Activated CD4-positive, alpha-beta memory T cell treated with anti-CD3 and anti-CD28 coated beads, Interleukin-2, amount 10 ng/mL, durations not matched to agents 7 days and 5 days (primary cell): ENCODE data around the gene SAFB. TPM values are rescaled to one million over a fixed set of nuclear protein-coding genes. Genes with fewer than 3 reads are reported as not detected.
"Not testable (repeated sequence)": the region's sequence is repeated elsewhere in the genome, so short reads cannot be mapped to it uniquely, and the experiment has no call there.

Experiments used
- CTCF ChIA-PET: fragments of 350-600 bp; sonication (Branson Sonifier 250); formaldehyde crosslinking; loops from one replicate; lab custom pipeline; 2021; ENCODE audit warnings: antibody characterized with exemption, inconsistent platforms; lab: Charles Lee
- POLR2A ChIA-PET: fragments of 350-600 bp; sonication (Branson Sonifier 250); formaldehyde crosslinking; loops from one replicate; lab custom pipeline; 2021; ENCODE audit warnings: antibody characterized with exemption; lab: Charles Lee
- DNase-seq: peaks from one replicate; pipeline ENCODE4 v3.0.0-alpha.2; 2020
- H3K27ac Mint-ChIP-seq: one replicate; pipeline ENCODE4 v1.8.0; 2021; ENCODE audit warnings: mild to moderate bottlenecking, mixed read lengths
- H3K27me3 Mint-ChIP-seq: one replicate; pipeline ENCODE4 v1.8.0; 2021; ENCODE audit warnings: mixed read lengths
- H3K36me3 Mint-ChIP-seq: one replicate; pipeline ENCODE4 v1.8.0; 2021; ENCODE audit warnings: low read depth, mixed read lengths
- H3K4me1 Mint-ChIP-seq: one replicate; pipeline ENCODE4 v1.8.0; 2021; ENCODE audit warnings: mixed read lengths
- H3K4me3 Mint-ChIP-seq: one replicate; pipeline ENCODE4 v1.8.0; 2021; ENCODE audit warnings: mild to moderate bottlenecking, mixed read lengths
- H3K9me3 Mint-ChIP-seq: one replicate; pipeline ENCODE4 v1.8.0; 2021; ENCODE audit warnings: mixed read lengths
- total RNA-seq, 2 experiments: library from RNA; stranded (reverse); gene quantifications; one replicate each; pipeline ENCODE4 v1.2.3, GENCODE V29; 2021

SAFB gene
- total RNA-seq, 2 experiments from 2014 or later = 124 to 126 TPM

DNA sequence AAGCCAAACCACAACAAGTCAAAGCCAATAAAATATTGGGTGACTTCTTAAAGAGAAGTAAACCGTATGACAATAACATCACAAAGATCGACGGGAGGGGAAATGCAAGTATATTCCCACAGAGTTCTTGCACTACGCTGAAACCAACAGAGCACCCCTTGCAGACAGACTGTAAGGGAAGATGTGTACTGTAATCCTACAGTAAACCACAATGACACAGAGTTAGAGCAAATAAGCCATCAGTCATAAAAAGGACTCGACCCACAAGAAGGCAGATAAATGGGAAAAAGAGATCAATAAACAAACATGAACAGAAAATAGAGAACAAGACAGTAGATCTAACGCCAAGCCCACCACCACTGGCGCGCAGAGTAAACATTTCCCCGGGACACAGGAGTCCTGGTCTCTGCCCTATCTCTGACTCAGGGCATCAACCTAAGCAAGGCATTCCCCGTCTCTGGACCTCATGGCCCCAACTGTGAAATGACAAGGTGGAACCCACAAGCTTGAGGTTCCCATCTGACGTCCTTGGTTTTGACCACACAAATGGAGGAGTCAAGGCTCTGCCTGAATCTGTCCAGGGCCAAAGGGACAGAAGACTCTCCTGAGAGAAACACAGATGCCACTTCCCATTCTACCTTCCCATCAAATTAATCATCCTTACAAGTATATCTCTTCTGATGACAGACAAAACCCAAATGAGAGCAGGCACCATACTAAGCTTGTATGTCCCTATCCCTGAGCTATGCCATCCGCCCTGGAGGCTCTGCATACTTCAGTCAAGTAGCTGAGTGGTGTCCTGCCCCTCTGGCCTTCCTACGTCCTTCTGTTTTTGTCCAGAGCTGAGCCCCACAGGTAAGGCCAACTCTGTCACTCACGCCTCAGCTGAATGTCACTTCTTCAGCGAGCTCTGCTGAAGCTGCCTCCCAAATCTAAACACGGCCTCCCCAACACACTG, 15.3 kb upstream of the SAFB start:
- no peak overlapping the region for H3K27ac Mint-ChIP-seq
- POLR2A ChIA-PET = interaction anchor here (1.1 kb wide), 1 partner anchor 15 kb away, joined by 4 read pairs; the partner anchor contains the start of genes SAFB and SAFB2

DNA sequence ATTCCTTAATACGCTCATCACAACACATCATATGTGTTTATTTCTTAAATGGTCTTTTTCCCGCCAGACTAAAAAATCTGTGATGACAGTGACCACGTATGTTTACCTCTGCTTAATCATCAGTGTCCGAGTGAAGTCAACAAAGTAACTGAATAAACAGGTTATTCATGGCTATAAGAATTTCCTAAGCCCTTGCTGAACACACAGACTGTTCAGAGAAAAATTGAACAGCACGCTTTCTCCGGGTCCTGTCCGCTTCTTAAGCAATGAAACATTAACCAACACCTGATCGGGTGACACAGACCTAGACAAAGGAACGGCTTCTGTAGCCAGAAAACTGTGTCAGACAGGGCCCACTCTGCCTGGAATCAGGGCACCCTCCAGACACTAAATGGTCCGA, 14.6 kb upstream of the SAFB start:
- POLR2A ChIA-PET = interaction anchor here (1.1 kb wide), 1 partner anchor 15 kb away, joined by 4 read pairs; the partner anchor contains the start of genes SAFB and SAFB2
- no peak for DNase-seq
- H3K4me1 Mint-ChIP-seq = peaks cover 3% of the 10 kb centered on the region
- CTCF ChIA-PET = no interaction called here
- no peak overlapping the region for H3K4me3 Mint-ChIP-seq
- no peak overlapping the region for H3K27ac Mint-ChIP-seq
- no peaks in the 10 kb centered on the region for H3K27me3 Mint-ChIP-seq
- peaks cover 87% of the 10 kb centered on the region for H3K36me3 Mint-ChIP-seq
- H3K9me3 Mint-ChIP-seq = no peaks in the 10 kb centered on the region

More for the DNA sequence above, 15.3 kb upstream of the SAFB start:
- CTCF ChIA-PET = no interaction called here
- Mint-ChIP-seq H3K4me1 (peaks cover 3% of the 10 kb centered on the region), H3K27me3 (no peaks in the 10 kb centered on the region), H3K36me3 (peaks cover 83% of the 10 kb centered on the region), H3K4me3 (no peak overlapping the region), H3K9me3 (no peaks in the 10 kb centered on the region)
- no peak for DNase-seq

DNA sequence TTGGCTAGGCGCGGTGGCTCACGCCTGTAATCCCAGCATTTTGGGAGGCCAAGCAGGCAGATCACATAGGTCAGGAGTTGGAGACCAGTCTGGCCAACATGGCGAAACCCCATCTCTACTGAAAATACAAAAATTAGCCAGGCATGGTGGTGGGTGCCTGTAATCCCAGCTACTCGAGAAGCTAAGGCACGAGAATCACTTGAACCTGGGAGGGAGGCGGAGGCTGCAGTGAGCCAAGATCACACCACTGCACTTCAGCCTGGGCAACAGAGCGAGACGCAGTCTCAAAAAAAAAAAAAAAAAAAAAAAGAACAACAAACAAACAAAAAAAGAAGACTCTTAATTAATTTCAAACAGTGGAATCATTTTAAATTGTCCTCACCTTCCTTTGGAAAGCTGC, 14.1 kb upstream of the SAFB start:
- CTCF ChIA-PET, H3K4me1 Mint-ChIP-seq, H3K27ac Mint-ChIP-seq, H3K4me3 Mint-ChIP-seq, DNase-seq, H3K27me3 Mint-ChIP-seq, H3K9me3 Mint-ChIP-seq: not testable (repeated sequence)
- peaks cover 87% of the 10 kb centered on the region for H3K36me3 Mint-ChIP-seq
- POLR2A ChIA-PET = interaction anchor here (1.2 kb wide), 1 partner anchor 12 kb away, joined by 4 read pairs; no protein-coding TSS in a partner anchor

DNA sequence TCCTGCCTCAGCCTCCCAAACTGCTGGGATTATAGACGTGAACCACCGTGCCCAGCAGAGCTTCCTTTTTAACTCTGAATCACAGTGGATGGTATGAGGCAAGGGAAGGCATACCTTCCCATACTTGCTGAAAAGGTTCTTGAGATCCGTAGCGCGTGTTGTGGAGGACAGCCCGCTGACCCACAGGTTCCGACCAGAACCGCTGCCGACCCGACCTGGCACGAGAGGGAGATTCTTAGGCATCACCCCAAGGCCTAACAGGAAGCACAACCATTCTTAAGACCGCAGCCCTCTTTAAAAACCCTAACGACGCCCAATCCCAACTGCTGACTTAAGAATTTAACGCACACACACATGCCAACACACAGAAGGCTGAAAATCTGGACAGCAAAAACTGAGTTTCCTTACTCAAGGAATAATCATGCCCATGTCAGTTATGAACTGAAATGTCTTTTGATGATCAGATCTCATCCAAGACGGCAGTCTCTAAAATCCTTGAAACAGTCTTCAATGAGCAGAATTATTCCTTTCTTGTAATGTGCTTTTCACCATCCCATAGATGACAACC, 12.9 kb upstream of the SAFB start:
- POLR2A ChIA-PET = interaction anchor here (1.2 kb wide), 2 partner anchors 11 to 13 kb away, joined by 3 to 4 read pairs; partner anchors contain the start of genes SAFB and SAFB2
- Mint-ChIP-seq H3K4me1 (peaks cover 3% of the 10 kb centered on the region), H3K4me3 (no peak overlapping the region), H3K27me3 (no peaks in the 10 kb centered on the region), H3K36me3 (peaks cover 87% of the 10 kb centered on the region), H3K9me3 (no peaks in the 10 kb centered on the region), H3K27ac (no peak overlapping the region)
- CTCF ChIA-PET = no interaction called here
- DNase-seq = no peak

DNA sequence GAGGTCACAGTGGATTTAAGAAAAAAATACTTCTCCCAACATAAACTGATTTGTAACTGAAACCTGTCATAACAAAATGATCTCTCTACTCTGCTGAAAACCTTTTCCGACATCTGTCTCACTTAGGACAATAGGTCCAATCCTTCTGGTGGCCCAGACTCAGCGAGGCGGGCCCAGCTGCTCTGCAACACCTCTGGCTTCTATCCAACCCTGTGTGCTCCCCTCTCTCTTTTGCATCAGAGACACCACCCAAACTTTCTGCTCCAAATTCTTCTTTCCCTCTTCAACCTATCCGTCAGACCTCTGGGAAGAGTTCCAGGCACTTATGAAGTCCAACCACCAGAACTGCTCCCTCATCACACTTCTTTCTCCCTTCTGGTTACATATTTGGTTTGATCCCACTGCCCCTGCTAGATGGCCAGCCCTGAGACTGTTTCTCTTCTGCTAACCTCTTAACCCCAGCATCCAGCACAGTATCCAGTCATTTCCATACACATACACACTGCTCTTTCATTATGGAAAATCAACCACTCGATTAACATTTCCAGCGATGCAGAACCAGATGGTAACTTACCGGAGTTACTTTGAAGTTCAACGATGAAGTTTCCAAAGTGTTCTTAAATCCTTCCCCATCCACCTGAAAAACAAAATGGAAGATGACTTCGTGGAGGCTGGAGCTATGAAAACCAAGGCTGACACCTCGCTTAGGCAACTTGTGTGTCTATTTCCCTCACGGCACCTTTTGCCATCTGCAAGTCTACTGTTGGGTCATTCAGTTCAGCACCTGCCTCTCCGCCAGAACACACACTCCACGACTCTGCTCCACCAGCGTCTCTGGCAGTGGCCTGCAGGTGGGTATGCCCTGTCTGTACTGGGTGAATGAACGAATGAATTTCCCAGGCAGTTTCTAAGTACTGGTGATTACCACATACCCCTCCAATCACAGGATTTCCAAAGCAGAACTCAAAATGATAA, 9.7 kb upstream of the SAFB start:
- Mint-ChIP-seq H3K27ac (no peak overlapping the region), H3K27me3 (no peaks in the 10 kb centered on the region), H3K4me1 (peaks cover 5% of the 10 kb centered on the region), H3K36me3 (peaks cover 87% of the 10 kb centered on the region), H3K9me3 (no peaks in the 10 kb centered on the region), H3K4me3 (no peak overlapping the region)
- POLR2A ChIA-PET = interaction anchor here (0.6 to 1.1 kb wide), 2 partner anchors 9 to 40 kb away, joined by 3 read pairs; partner anchors contain the start of gene SAFB2
- DNase-seq = no peak
- CTCF ChIA-PET = no interaction called here

DNA sequence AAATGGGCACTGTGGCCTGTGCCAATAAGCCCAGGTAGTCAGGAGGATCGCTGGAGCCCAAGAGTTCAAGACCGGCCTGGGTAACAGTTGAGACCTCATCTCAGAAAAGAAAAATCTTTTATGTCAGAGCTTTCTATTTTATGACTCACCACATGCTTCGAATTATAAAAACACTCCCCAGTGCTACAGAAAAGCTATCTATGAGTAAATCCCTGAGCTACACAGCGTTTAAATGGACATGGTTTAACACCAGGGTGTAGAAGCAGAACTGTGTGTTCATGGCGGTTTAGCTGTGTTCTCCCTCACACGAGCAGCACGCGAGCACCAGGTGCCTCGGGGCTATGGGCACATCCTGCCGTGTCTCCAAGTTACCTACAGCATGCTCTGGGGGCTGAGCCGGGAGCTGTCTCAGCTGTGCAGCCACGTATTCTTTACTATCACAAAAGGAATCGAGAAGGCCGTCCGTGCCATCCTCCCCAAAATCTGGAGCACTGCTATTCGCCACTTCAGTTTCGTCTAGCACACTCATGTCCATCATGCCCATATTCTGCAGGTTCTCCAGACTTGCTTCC, 7.0 kb upstream of the SAFB start:
- CTCF ChIA-PET = no interaction called here
- Mint-ChIP-seq H3K4me3 (no peak overlapping the region), H3K36me3 (peaks cover 83% of the 10 kb centered on the region), H3K9me3 (no peaks in the 10 kb centered on the region), H3K27me3 (no peaks in the 10 kb centered on the region), H3K4me1 (peaks cover 27% of the 10 kb centered on the region), H3K27ac (no peak overlapping the region)
- POLR2A ChIA-PET = interaction anchor here (0.7 to 0.8 kb wide), 2 partner anchors 15 to 174 kb away, joined by 3 read pairs; no protein-coding TSS in a partner anchor
- no peak for DNase-seq

DNA sequence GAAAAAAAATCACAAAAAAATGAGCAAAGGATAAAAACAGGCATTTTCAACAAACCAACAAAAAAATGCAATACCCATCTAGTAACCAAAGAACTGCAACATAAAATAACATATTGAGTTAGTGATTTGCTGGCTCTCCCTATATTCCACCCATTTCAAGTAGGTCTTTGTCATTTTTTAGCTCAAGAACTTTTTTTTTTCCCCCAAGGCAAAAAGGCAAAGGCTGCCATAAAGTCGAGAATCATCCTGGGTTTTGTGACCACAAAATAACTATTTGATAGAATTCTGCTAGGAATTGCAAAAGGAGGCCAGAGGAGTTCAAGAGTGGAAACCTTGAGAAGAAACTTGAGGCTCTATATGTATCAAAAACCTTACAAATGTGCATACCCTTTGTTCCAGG, 5.8 kb upstream of the SAFB start:
- POLR2A ChIA-PET = no interaction called here
- CTCF ChIA-PET = no interaction called here
- DNase-seq = no peak

DNA sequence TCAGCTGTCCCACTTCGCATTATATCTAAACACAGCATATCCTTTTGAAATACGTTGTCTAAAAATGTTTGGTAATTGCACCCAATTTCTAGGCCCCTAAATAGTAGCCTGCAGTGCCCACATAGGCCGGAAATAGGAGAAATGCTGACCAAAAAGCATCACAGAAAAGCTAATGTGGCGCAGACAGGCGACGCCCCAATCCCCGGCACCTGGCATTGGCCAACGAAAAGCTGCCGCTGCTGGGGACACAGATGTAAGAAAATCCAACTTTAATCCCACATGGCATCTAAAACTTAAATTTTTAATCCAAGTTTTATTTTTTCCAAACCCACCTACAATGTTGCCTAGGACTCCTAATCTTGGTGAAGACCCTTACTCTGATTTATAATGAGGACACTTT, 4.3 kb upstream of the SAFB start:
- no peaks in the 10 kb centered on the region for H3K9me3 Mint-ChIP-seq
- H3K4me3 Mint-ChIP-seq = no peak overlapping the region
- H3K36me3 Mint-ChIP-seq = peaks cover 82% of the 10 kb centered on the region
- H3K27me3 Mint-ChIP-seq = no peaks in the 10 kb centered on the region
- CTCF ChIA-PET = interaction anchor here (0.6 kb wide), 1 partner anchor 102 kb away, joined by 3 read pairs; the partner anchor contains the start of genes CATSPERD and LONP1
- POLR2A ChIA-PET = interaction anchor here (1.3 kb wide), 1 partner anchor 9 kb away, joined by 5 read pairs; no protein-coding TSS in a partner anchor
- H3K4me1 Mint-ChIP-seq = peaks cover 34% of the 10 kb centered on the region
- no peak overlapping the region for H3K27ac Mint-ChIP-seq
- DNase-seq = no peak

More for the DNA sequence above, 5.8 kb upstream of the SAFB start:
- Mint-ChIP-seq H3K27ac (no peak overlapping the region), H3K9me3 (no peaks in the 10 kb centered on the region), H3K27me3 (no peaks in the 10 kb centered on the region), H3K4me1 (peaks cover 34% of the 10 kb centered on the region), H3K4me3 (no peak overlapping the region), H3K36me3 (peaks cover 88% of the 10 kb centered on the region)

DNA sequence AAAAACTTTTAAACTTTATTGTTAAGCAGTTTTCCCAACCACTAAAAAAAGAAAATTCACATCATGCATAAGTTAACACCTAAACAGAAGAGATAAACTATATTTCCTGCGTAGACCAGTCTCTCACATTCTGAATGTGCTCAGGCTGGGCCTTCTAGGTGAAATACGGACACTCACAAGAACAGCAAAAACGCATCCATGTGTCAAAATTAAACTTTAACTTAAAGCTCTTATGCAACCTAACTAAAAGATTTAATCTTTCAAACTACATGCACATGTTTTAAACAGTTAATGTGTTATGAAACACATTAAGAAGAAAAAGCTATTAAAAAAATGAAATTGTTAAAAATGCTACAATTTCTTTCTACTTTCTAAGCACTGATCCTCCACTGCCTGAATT, 2.9 kb upstream of the SAFB start:
- H3K36me3 Mint-ChIP-seq = peaks cover 81% of the 10 kb centered on the region
- POLR2A ChIA-PET = no interaction called here
- peaks cover 41% of the 10 kb centered on the region for H3K4me1 Mint-ChIP-seq
- DNase-seq = no peak
- H3K27ac Mint-ChIP-seq = no peak overlapping the region
- peak overlapping the region; percentile 99 for H3K4me3 Mint-ChIP-seq
- no peaks in the 10 kb centered on the region for H3K27me3 Mint-ChIP-seq
- H3K9me3 Mint-ChIP-seq = no peaks in the 10 kb centered on the region
- CTCF ChIA-PET = interaction anchor here (1.5 to 4.6 kb wide), 3 partner anchors 67 to 184 kb away, joined by 4 to 21 read pairs (median 19); partner anchors contain the start of gene RPL36

DNA sequence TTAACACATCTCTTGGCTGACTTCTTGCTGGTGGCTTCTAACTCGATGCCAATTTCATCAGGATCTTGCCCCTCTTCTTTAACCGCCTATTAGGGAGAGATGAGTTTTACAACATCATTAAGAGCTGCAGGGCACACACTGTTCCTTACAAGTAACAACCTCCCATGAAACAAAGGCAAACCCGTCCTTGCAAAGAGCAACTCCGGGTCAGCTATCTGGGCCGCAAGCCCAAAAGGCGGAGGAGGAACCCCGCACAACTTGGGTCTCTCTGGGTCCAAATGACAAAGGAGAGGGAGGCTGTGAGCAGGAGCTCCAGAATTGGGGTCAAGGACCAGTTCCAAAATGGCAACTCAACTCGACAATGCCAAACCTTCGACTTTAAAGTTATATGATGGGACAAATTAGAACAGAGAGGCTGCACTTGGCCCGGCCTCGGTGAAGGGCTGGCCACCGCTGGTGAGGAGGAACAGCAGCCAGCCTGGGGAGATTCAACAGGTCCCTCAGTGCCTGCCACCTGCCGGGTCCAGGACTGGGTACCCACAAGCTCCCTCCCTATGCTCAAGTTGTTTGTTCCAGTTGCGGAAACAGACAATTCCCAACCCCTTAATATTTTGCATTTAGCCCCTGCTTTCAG, 1.5 kb upstream of the SAFB start:
- H3K27me3 Mint-ChIP-seq = no peaks in the 10 kb centered on the region
- DNase-seq = no peak
- no peaks in the 10 kb centered on the region for H3K9me3 Mint-ChIP-seq
- H3K36me3 Mint-ChIP-seq = peaks cover 82% of the 10 kb centered on the region
- H3K4me1 Mint-ChIP-seq = peaks cover 56% of the 10 kb centered on the region
- H3K27ac Mint-ChIP-seq = peak overlapping the region; percentile 96
- peak overlapping the region; percentile 99 for H3K4me3 Mint-ChIP-seq
- ChIA-PET CTCF (interaction anchor here (0.6 to 4.6 kb wide), 4 partner anchors 53 to 208 kb away, joined by 4 to 21 read pairs (median 12); partner anchors contain the start of gene RPL36), POLR2A (interaction anchor here (0.6 to 5.0 kb wide), 14 partner anchors 9 to 830 kb away, joined by 3 to 32 read pairs (median 5); partner anchors contain the start of genes CATSPERD, FEM1A, KDM4B and LONP1)

DNA sequence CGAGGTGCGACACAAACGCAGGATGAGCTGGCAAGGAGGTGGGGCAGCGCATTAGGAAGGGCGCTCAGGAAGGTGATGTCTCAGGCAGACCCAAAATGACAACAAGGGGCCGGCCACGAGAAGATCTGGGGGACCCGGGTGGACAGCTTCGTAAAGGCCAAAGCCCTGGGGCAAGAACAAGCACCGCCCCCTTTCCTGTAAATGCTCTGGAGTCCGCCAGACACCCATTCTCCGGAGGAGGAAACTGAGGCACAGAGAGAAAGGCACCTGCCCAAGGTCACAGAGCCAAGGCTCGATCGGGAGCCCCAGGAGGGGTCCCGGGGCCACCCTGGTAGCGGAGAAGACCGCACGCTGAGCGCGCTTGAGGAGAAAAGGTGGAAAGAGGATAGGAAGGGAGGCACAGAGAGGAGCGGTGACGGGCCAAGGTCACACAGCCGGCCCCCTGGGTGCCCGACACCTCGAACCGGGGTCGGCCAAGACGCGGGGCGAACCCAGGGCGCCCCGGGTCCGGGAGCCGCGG, 878 bp upstream of the SAFB start:
- H3K4me1 Mint-ChIP-seq = peaks cover 61% of the 10 kb centered on the region
- POLR2A ChIA-PET = interaction anchor here (0.6 to 5.0 kb wide), 28 partner anchors 7 to 1727 kb away, joined by 3 to 32 read pairs (median 5); partner anchors contain the start of genes CATSPERD, CLPP, DPP9 and FEM1A
- H3K27ac Mint-ChIP-seq = peak overlapping the region; percentile 96
- peak overlapping the region; percentile 99 for H3K4me3 Mint-ChIP-seq
- peak; percentile 33 for DNase-seq
- CTCF ChIA-PET = interaction anchor here (0.6 to 4.6 kb wide), 4 partner anchors 52 to 208 kb away, joined by 4 to 21 read pairs (median 12); partner anchors contain the start of gene RPL36
- no peaks in the 10 kb centered on the region for H3K27me3 Mint-ChIP-seq
- no peaks in the 10 kb centered on the region for H3K9me3 Mint-ChIP-seq
- H3K36me3 Mint-ChIP-seq = peaks cover 83% of the 10 kb centered on the region
